ENCODE data around the gene POU3F3.

Gene POU3F3

DNA sequence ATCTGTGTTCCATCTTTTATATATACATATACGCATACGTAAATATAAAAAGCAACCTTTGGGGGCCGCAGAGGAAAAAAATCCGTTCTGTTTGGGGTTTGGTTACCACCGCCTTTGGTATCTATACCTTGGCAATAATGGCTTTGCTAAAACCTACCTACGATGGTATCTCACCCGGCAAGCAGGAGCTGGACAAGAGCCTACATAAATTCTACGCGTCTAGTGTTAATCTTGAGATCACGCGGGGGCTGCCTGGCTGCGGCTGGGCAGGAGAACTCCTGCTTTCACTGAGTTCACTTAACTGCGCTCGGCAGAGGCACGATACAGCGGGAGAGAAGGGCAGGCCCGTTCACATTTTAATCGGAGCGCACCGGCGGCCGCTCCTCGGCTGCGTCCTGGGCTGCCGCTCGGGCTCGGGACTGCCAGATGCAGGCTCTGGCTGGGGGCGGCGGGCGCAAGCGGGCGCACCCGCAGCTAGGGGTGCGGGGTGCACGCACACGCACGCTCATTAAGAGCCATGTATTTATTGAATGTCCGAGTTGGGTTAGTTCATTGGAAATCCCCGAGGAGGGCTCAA lies 1.7 kb upstream of the POU3F3 start:
- DNase-seq (ENCODE audit: low read depth): no peak
- TF ChIP-seq, protein P1, sequence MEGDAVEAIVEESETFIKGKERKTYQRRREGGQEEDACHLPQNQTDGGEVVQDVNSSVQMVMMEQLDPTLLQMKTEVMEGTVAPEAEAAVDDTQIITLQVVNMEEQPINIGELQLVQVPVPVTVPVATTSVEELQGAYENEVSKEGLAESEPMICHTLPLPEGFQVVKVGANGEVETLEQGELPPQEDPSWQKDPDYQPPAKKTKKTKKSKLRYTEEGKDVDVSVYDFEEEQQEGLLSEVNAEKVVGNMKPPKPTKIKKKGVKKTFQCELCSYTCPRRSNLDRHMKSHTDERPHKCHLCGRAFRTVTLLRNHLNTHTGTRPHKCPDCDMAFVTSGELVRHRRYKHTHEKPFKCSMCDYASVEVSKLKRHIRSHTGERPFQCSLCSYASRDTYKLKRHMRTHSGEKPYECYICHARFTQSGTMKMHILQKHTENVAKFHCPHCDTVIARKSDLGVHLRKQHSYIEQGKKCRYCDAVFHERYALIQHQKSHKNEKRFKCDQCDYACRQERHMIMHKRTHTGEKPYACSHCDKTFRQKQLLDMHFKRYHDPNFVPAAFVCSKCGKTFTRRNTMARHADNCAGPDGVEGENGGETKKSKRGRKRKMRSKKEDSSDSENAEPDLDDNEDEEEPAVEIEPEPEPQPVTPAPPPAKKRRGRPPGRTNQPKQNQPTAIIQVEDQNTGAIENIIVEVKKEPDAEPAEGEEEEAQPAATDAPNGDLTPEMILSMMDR (conservative IDR thresholded peaks at IDR 0.05; ENCODE audit: low read depth, low read length): no peak
- H3K4me3 ChIP-seq (ENCODE audit: low read length): no peak overlapping the region

DNA sequence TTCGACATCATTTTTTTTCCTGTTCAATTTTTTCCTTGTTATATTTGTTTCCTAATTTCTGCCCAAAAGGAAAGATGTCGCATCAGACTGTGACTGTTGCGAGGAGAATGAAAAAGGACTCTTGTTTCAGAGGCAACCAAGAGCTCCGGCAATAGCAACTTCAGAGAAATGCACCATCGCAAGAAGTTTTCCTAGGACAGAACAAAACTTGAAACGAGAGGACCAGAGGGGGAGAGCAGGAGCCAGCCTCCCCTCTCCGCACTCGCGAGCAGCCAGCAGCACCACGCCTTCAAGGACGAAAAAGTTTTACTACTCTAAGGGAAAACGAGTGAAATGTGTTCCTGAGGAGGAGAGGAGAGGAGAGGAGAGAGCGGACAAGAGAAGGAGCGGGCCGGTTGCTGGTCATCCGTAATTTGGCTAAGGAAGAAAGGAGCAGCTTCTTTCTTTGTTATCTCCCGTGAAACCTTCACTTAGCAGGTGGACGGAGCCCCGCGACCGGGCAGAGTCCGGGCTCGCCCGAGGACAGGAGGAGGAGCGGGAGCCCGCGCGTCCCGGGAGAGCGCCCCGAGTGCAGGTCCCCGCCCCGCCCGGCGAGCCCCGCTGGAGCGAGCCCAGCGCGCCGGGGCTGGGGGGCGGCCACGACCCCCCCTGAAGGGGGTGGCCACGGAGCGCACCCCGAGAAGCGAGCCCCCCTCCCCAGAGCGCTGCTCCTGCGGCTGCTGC lies 744 bp downstream of the POU3F3 start:
- TF ChIP-seq, protein P1 (conservative IDR thresholded peaks at IDR 0.05; ENCODE audit: low read depth, low read length): no peak
- H3K4me3 ChIP-seq (ENCODE audit: low read length): no peak overlapping the region
- DNase-seq (ENCODE audit: low read depth): no peak

DNA sequence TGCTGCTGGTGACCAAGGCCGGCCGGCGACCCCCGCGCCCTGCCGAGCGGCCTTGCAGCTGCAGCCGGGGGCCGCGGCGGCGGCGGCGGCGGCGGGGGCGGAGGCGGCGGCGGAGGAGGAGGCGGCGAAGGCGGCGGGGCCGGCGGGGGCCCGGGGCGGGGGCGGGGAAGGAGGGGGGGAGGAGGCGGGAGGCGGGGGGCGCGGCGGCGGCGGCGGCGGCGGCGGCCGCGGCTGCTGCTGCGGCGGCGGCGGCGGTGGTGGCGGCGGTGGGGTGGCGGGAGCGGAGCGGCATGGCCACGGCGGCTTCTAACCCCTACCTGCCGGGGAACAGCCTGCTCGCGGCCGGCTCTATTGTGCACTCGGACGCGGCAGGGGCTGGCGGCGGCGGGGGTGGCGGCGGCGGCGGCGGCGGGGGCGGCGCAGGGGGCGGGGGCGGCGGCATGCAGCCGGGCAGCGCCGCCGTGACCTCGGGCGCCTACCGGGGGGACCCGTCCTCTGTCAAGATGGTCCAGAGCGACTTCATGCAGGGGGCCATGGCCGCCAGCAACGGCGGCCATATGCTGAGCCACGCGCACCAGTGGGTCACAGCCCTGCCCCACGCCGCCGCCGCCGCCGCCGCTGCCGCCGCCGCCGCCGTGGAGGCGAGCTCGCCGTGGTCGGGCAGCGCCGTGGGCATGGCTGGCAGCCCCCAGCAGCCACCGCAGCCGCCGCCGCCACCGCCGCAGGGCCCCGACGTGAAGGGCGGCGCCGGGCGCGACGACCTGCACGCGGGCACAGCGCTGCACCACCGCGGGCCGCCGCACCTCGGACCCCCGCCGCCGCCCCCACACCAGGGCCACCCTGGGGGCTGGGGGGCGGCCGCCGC lies 1.5 kb downstream of the POU3F3 start:
- DNase-seq (ENCODE audit: low read depth): no peak
- no peak overlapping the region for H3K4me3 ChIP-seq (ENCODE audit: low read length)
- TF ChIP-seq, protein P1 (conservative IDR thresholded peaks at IDR 0.05; ENCODE audit: low read depth, low read length): no peak

DNA sequence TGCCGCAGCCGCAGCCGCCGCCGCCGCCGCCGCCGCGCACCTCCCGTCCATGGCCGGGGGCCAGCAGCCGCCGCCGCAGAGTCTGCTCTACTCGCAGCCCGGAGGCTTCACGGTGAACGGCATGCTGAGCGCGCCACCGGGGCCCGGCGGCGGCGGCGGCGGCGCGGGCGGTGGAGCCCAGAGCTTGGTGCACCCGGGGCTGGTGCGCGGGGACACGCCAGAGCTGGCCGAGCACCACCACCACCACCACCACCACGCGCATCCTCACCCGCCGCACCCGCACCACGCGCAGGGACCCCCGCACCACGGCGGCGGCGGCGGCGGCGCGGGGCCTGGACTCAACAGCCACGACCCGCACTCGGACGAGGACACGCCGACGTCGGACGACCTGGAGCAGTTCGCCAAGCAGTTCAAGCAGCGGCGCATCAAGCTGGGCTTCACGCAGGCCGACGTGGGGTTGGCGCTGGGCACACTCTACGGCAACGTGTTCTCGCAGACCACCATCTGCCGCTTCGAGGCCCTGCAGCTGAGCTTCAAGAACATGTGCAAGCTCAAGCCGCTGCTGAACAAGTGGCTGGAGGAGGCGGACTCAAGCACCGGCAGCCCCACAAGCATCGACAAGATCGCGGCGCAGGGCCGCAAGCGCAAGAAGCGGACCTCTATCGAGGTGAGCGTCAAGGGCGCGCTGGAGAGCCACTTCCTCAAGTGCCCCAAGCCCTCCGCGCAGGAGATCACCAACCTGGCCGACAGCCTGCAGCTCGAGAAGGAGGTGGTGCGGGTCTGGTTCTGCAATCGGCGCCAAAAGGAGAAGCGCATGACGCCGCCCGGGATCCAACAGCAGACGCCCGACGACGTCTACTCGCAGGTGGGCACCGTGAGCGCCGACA lies 2.4 kb downstream of the POU3F3 start:
- H3K4me3 ChIP-seq (ENCODE audit: low read length): no peak overlapping the region
- TF ChIP-seq, protein P1 (conservative IDR thresholded peaks at IDR 0.05; ENCODE audit: low read depth, low read length): no peak
- no peak for DNase-seq (ENCODE audit: low read depth)

DNA sequence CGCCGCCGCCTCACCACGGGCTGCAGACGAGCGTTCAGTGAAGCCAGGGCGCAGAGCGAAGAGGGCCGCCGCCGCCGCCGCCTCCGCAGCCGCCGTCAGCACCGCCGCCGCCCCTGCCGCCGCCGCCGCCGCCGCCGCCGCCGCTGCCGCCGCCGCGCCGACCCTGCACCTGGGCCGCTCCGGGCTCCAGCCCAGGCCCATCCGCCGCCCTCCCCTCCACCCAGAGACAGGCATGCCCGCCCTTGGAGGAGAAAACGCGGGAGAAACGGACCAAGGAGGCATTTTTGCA lies 3.0 kb downstream of the POU3F3 start:
- TF ChIP-seq, protein P1 (conservative IDR thresholded peaks at IDR 0.05; ENCODE audit: low read depth, low read length): no peak
- H3K4me3 ChIP-seq (ENCODE audit: low read length): no peak overlapping the region
- DNase-seq (ENCODE audit: low read depth): no peak

DNA sequence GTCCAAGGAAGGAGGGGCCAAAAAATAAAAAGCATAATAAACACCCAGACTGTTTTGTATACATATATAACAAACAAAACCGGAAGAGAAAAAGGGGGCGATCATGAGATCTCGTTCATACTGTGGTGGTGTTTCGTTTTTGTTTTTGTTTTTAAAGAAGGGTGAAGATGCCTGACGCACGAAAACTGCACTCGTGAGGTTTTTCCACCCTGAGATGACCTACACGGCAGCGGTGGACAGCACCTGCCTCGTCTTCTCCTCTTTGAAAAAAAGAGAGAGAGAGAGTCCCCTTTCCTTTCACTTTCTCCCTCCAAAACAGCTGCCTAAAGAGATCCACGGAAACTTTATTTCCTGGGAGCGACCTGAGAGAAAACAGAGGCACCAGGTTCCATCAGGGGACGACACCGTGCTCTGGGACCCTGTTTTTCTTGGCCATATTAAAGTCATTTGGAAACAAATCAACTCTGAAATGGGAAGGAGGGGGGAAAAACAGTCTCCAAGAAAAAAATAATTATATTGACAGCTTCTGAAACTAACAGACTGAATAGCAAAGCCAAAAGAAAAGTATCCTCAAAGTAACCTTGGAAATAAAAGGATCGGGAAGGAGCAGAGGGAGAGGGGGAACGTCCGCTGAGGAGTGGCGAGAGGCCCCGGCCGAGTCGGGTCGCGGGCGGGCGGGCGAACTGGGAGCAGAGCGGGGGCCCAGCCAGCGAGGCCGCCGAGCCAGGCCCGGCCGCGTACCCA lies 3.5 kb downstream of the POU3F3 start:
- no peak overlapping the region for H3K4me3 ChIP-seq (ENCODE audit: low read length)
- no peak for DNase-seq (ENCODE audit: low read depth)
- TF ChIP-seq, protein P1 (conservative IDR thresholded peaks at IDR 0.05; ENCODE audit: low read depth, low read length): no peak

All from retinal pigment epithelial cell (primary cell).